Prostate gland (tissue), 2 donors: ENCODE data around the gene ESYT2.

Source experiments
- POLR2A ChIP-seq: fragments of 450-650 bp; IDR thresholded peaks from one replicate; pipeline ENCODE4 v1.6.1; 2016; ENCODE audit warnings: antibody characterized with exemption, mild to moderate bottlenecking
- POLR2AphosphoS5 ChIP-seq: sonication (generic); formaldehyde crosslinking; IDR thresholded peaks from one replicate; pipeline ENCODE4 v1.6.1; 2017; ENCODE audit warnings: antibody characterized with exemption
- TF ChIP-seq, protein P1 (sequence below), 4 experiments: fragments of 200-600 bp in 2 of 4; fragments of 450-650 bp in 2 of 4; sonication (generic) in 2 of 4; IDR thresholded peaks; 1 replicate in 3 of 4; 2 replicates in 1 of 4; pipeline ENCODE4 v1.5.1; 2016 to 2019; ENCODE audit warnings: antibody characterized with exemption in 4 of 4, mild to moderate bottlenecking in 2 of 4, moderate library complexity in 2 of 4

GRCh38 chr7:158814637-158815036 lies 14.7 kb downstream of the ESYT2 start:
- TF ChIP-seq, protein P1, sequence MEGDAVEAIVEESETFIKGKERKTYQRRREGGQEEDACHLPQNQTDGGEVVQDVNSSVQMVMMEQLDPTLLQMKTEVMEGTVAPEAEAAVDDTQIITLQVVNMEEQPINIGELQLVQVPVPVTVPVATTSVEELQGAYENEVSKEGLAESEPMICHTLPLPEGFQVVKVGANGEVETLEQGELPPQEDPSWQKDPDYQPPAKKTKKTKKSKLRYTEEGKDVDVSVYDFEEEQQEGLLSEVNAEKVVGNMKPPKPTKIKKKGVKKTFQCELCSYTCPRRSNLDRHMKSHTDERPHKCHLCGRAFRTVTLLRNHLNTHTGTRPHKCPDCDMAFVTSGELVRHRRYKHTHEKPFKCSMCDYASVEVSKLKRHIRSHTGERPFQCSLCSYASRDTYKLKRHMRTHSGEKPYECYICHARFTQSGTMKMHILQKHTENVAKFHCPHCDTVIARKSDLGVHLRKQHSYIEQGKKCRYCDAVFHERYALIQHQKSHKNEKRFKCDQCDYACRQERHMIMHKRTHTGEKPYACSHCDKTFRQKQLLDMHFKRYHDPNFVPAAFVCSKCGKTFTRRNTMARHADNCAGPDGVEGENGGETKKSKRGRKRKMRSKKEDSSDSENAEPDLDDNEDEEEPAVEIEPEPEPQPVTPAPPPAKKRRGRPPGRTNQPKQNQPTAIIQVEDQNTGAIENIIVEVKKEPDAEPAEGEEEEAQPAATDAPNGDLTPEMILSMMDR (IDR thresholded peaks at IDR 0.05), result no peak
- TF ChIP-seq POLR2A, result no peak
- TF ChIP-seq POLR2AphosphoS5, result no peak
